ENCODE results near the gene MAML1. TPM values are rescaled to one million over a fixed set of nuclear protein-coding genes. Genes with fewer than 3 reads are reported as not detected.

MAML1 gene
- total RNA-seq, 1 experiment from 2014 or later: 42.2 TPM

- H3K4me3 Mint-ChIP-seq: no peak overlapping the region
- no peak for TF ChIP-seq GABPB1 (CRISPR knock-in tag; IDR thresholded peaks at IDR 0.05)
- TF ChIP-seq ATF2 (CRISPR knock-in tag; IDR thresholded peaks at IDR 0.05; ENCODE audit: borderline replicate concordance, low read depth): no peak
- TF ChIP-seq, protein P1, sequence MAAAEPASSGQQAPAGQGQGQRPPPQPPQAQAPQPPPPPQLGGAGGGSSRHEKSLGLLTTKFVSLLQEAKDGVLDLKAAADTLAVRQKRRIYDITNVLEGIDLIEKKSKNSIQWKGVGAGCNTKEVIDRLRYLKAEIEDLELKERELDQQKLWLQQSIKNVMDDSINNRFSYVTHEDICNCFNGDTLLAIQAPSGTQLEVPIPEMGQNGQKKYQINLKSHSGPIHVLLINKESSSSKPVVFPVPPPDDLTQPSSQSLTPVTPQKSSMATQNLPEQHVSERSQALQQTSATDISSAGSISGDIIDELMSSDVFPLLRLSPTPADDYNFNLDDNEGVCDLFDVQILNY (CRISPR knock-in tag; IDR thresholded peaks at IDR 0.05): no peak
- TF ChIP-seq ZNF671 (CRISPR knock-in tag; IDR thresholded peaks at IDR 0.05): no peak
- TF ChIP-seq ZSCAN18 (CRISPR knock-in tag; IDR thresholded peaks at IDR 0.05): no peak
- TF ChIP-seq ZNF416 (CRISPR knock-in tag; IDR thresholded peaks at IDR 0.05): no peak
- TF ChIP-seq FOXK1 (CRISPR knock-in tag; IDR thresholded peaks at IDR 0.05): no peak
- no peak for TF ChIP-seq ZNF263 (CRISPR knock-in tag; IDR thresholded peaks at IDR 0.05; ENCODE audit: low read depth)
- H3K27ac Mint-ChIP-seq: peak overlapping the region; percentile 75
- POLR2A ChIA-PET: interaction anchor here (1.0 kb wide), 1 partner anchor 21 kb away, joined by 4 read pairs; the partner anchor contains the start of gene MAML1
- DNase-seq (ENCODE audit: low spot score) (peak; percentile 0), ATAC-seq (no peak)
- H3K9me3 Mint-ChIP-seq: no peaks in the 10 kb centered on the region
- H3K27me3 Mint-ChIP-seq (ENCODE audit: low read depth): no peaks in the 10 kb centered on the region
- H3K4me1 Mint-ChIP-seq: peaks cover 28% of the 10 kb centered on the region
- CTCF ChIA-PET: interaction anchor here (0.5 to 2.3 kb wide), 3 partner anchors 9 to 86 kb away, joined by 3 to 23 read pairs (median 8); no protein-coding TSS in a partner anchor
- peaks cover 9% of the 10 kb centered on the region; the same call in 1 of the 2 replicates for H3K36me3 Mint-ChIP-seq
Measured at GRCh38 chr5:179753971-179754370, 21.3 kb downstream of the MAML1 start.

GRCh38 chr5:179755022-179755421 is 22.4 kb downstream of the MAML1 start:
- H3K36me3 Mint-ChIP-seq: peaks cover 6% of the 10 kb centered on the region; the same call in 1 of the 2 replicates
- no peaks in the 10 kb centered on the region for H3K27me3 Mint-ChIP-seq (ENCODE audit: low read depth)
- CTCF ChIA-PET: interaction anchor here (1.0 to 2.3 kb wide), 5 partner anchors 8 to 76 kb away, joined by 3 to 23 read pairs (median 4); partner anchors contain the start of gene SQSTM1
- peak overlapping the region; percentile 75 for H3K27ac Mint-ChIP-seq
- no peaks in the 10 kb centered on the region for H3K9me3 Mint-ChIP-seq
- POLR2A ChIA-PET: interaction anchor here (0.9 kb wide), 1 partner anchor 35 kb away, joined by 3 read pairs; no protein-coding TSS in a partner anchor
- TF ChIP-seq MYBL2 (CRISPR knock-in tag; IDR thresholded peaks at IDR 0.05): no peak
- no peak for TF ChIP-seq NR2C2 (CRISPR knock-in tag; IDR thresholded peaks at IDR 0.05)
- TF ChIP-seq ATF1 (CRISPR knock-in tag; IDR thresholded peaks at IDR 0.05): no peak
- TF ChIP-seq ARID4B (CRISPR knock-in tag; IDR thresholded peaks at IDR 0.05; ENCODE audit: borderline replicate concordance): no peak
- TF ChIP-seq USF1 (CRISPR knock-in tag; IDR thresholded peaks at IDR 0.05): no peak
- TF ChIP-seq ZNF416 (CRISPR knock-in tag; IDR thresholded peaks at IDR 0.05): no peak
- TF ChIP-seq RORB (CRISPR knock-in tag; IDR thresholded peaks at IDR 0.05): no peak
- no peak for TF ChIP-seq PRRX2 (CRISPR knock-in tag; IDR thresholded peaks at IDR 0.05)
- TF ChIP-seq FOXK1 (CRISPR knock-in tag; IDR thresholded peaks at IDR 0.05): no peak
- TF ChIP-seq, protein P2, sequence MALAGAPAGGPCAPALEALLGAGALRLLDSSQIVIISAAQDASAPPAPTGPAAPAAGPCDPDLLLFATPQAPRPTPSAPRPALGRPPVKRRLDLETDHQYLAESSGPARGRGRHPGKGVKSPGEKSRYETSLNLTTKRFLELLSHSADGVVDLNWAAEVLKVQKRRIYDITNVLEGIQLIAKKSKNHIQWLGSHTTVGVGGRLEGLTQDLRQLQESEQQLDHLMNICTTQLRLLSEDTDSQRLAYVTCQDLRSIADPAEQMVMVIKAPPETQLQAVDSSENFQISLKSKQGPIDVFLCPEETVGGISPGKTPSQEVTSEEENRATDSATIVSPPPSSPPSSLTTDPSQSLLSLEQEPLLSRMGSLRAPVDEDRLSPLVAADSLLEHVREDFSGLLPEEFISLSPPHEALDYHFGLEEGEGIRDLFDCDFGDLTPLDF (CRISPR knock-in tag; IDR thresholded peaks at IDR 0.05): no peak
- TF ChIP-seq ETV6 (CRISPR knock-in tag; IDR thresholded peaks at IDR 0.05): no peak
- no peak for TF ChIP-seq HMGA2 (CRISPR knock-in tag; IDR thresholded peaks at IDR 0.05)
- DNase-seq (ENCODE audit: low spot score) (no peak), ATAC-seq (peak; percentile 87)
- peaks cover 37% of the 10 kb centered on the region for H3K4me1 Mint-ChIP-seq
- H3K4me3 Mint-ChIP-seq: no peak overlapping the region

Data from WTC11 (cell line).